Activated CD4-positive, alpha-beta T cell treated with anti-CD3 and anti-CD28 coated beads, Interleukin-2, amount 50 U/mL, for 4 hours (primary cell): Measurements from ENCODE around the gene TMEM72.

Experiments
- DNase-seq, 2 experiments: peaks; one replicate each; pipeline ENCODE4 v3.0.0-alpha.2; 2020

The TMEM72 gene

GRCh38 chr10:44969854-44970253 lies 58.7 kb downstream of the TMEM72 start:
- no peak for DNase-seq

- no peak for DNase-seq
These were observed 59.8 kb downstream of the TMEM72 start for GRCh38 chr10:44970812-44971395.

- DNase-seq = no peak
These were observed 60.3 kb downstream of the TMEM72 start for GRCh38 chr10:44971434-44971833.

- DNase-seq = no peak
These were observed 61.0 kb downstream of the TMEM72 start for GRCh38 chr10:44971935-44972757.

DNA sequence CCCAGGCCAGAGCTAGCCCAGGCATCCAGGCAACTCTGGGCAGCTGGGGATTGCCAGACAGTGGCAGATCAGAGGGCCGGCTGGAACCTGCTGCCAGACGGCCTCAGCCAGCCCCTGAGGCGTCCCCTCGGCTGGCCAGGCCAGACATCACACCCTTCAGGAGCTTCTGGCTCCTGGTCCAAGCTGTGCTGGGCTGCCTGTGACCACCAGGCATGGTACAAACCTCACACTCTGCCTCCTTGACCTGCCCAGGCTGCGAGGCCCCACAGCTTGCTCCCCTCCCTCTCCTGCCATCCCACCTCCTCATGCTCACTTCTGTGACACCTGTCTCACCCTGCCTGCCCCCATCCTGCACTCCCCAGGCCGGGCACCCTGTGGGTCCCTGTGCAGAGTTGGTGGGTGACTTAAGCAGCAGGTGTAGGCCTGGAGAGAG lies 61.8 kb downstream of the TMEM72 start:
- no peak for DNase-seq

GRCh38 chr10:44973323-44974081 lies 62.4 kb downstream of the TMEM72 start:
- no peak for DNase-seq

GRCh38 chr10:44974082-44974627 lies 63.0 kb downstream of the TMEM72 start:
- no peak for DNase-seq

GRCh38 chr10:44974628-44975430 lies 63.7 kb downstream of the TMEM72 start:
- peak; percentile 39 to 42 for DNase-seq

DNA sequence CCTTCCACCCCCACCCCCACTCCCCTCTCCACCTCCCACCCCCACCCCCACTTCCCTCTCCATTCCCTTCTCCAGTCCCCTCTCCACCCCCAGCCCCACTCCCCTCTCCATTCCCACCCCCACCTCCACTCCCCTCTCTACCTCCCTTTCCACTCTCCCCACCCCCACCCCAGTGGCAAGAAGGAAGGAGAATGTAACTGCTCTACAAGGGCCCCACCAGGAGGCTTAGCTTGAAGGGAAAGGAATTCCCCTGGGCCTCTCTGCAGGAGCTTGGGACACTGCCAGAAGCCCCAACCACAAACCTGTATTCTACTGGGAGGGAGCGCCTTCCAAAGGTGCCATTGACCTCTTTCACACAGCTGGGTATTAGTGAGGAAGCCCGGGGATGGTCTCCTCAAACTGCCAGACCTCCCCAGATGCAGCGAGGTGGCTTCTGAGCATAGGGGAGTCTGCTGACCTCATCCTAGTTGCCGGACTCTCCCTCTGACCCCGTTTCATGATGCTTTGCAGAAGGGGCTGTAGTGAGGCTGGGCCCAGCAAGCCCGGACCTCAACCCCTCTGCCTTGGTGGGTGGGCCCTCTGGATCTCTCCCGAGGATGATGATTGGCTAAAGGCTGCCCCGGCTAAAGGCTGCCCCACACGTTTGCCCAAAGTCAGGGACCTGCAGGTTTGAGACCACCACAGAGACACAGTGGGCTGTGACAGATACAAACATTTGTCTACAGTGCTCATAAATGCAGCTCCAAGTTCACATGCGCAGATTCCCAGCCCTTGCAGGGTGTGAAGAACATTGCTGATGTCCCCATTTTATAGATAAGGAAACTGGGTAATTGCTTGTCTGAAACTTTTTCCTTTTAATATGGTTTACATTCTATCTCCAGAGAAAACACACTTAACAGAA lies 64.5 kb downstream of the TMEM72 start:
- DNase-seq = no peak

GRCh38 chr10:44976352-44977198 lies 65.4 kb downstream of the TMEM72 start:
- DNase-seq = no peak

GRCh38 chr10:44977287-44978212 lies 66.4 kb downstream of the TMEM72 start:
- DNase-seq = no peak

DNA sequence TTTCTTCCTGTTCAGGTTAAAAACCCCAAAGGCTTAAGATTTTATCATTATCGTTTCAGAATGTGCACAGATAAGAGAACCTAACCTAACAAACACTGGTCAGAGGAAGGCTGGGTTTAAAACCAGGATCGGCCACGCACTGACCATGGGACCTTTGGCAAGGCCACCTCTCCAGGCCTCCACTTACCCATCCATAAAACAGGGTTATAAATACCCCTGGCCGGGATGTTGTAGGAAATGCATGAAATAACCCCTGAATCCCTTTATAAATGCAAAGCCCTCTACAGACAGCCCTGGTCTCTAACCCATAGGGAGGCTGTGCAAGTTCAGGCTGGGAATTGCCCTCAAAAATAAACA lies 67.1 kb downstream of the TMEM72 start:
- DNase-seq = no peak

DNA sequence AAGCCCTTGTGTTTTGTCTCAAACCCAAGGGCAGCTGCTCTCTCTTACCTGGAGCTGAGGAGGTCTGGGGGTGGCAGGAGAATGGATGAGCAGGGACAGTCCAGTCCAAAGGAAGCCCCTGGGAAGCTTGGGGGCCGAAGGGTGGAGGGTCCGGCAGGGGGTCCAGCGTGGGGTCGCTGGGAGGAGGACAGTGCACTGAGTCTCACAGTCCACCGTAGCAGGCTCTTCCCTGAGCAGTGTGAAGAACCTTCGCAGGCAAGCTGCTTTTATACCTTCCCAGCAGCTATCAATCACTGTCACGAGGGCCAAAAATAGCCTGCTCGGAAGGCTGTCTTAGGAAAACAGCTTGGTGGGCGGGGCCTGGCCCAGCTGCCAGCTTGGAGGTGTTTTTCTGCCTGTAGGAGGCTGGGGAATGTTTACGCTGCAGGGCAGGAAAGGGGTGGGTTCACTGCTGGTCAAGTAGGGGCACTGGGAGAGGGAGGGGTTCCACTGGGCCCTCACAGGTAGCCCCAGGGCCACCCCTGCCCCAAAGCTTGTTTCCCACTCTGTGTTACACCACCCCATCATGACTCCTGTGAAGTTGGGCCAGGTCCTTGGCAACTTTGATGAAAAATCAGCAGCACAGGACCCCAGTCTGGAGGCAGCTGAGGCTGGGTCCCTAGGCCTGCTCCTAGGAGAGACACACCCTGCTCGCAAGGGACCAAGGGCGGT lies 67.6 kb downstream of the TMEM72 start, which contains the start of gene DEPP1:
Gene DEPP1 (minus strand): TSS at position 240 of the 711 bp plus-strand sequence. CDS start 779 bp downstream, outside the sequence.
- no peak for DNase-seq

GRCh38 chr10:44979281-44980191 lies 68.4 kb downstream of the TMEM72 start:
- DNase-seq = no peak

- DNase-seq = no peak
These were observed 69.4 kb downstream of the TMEM72 start for GRCh38 chr10:44980309-44981171.
